SK-N-SH (cell line): ENCODE results near the gene PAPLN.

ENCODE experiments used
- CHD2 ChIP-seq: fragments of 150-350 bp; IDR thresholded peaks from 2 replicates; pipeline ENCODE4 v1.6.1; 2018; ENCODE audit warnings: low read length; ENCODE audit not compliant: partially characterized antibody
- EP300 ChIP-seq, 2 experiments: IDR thresholded peaks; 2 replicates each; pipeline versions ENCODE4 v1.4.0 to v1.6.1; 2012; ENCODE audit warnings: borderline replicate concordance in 1 of 2, low read depth in 1 of 2, low read length in 1 of 2
- EZH2phosphoT487 ChIP-seq: fragments of 200-600 bp; sonication (generic); IDR thresholded peaks from 2 replicates; pipeline ENCODE4 v1.6.1; 2017; ENCODE audit warnings: low read depth, mixed run types, mild to moderate bottlenecking, antibody characterized with exemption, moderate library complexity, borderline replicate concordance
- FOXJ3 ChIP-seq: sonication (generic); formaldehyde crosslinking; IDR thresholded peaks from 2 replicates; pipeline ENCODE4 v1.5.1; 2020; ENCODE audit warnings: mild to moderate bottlenecking, missing genetic modification reagents
- MXI1 ChIP-seq: IDR thresholded peaks from 2 replicates; pipeline ENCODE4 v1.6.1; 2012; ENCODE audit warnings: mild to moderate bottlenecking, low read depth, low read length, improper control_type of control experiment
- POLR2AphosphoS5 ChIP-seq: IDR thresholded peaks from 2 replicates; pipeline ENCODE4 v1.6.1; 2012; ENCODE audit warnings: low read depth, low read length
- RAD21 ChIP-seq: IDR thresholded peaks from 2 replicates; pipeline ENCODE4 v1.6.1; 2012; ENCODE audit warnings: mild to moderate bottlenecking, low read length
- RCOR1 ChIP-seq: fragments of 150-350 bp; IDR thresholded peaks from 2 replicates; pipeline ENCODE4 v1.6.1; 2017; ENCODE audit warnings: antibody characterized with exemption, low read length
- RFX5 ChIP-seq: IDR thresholded peaks from 2 replicates; pipeline ENCODE4 v1.6.1; 2012; ENCODE audit warnings: mild to moderate bottlenecking, improper control_type of control experiment, low read length
- TEAD4 ChIP-seq: IDR thresholded peaks from 2 replicates; pipeline ENCODE4 v1.4.0; 2012; ENCODE audit warnings: mild to moderate bottlenecking, borderline replicate concordance; ENCODE audit not compliant: insufficient read depth
- TF ChIP-seq, protein P1 (sequence below): fragments of 200-600 bp; sonication (generic); IDR thresholded peaks from 2 replicates; pipeline ENCODE4 v1.6.1; 2017; ENCODE audit warnings: antibody characterized with exemption, mild to moderate bottlenecking, moderate library complexity
- TF ChIP-seq, protein P2 (sequence below): IDR thresholded peaks from 2 replicates; pipeline ENCODE4 v1.4.0; 2012; ENCODE audit warnings: low read depth

DNA sequence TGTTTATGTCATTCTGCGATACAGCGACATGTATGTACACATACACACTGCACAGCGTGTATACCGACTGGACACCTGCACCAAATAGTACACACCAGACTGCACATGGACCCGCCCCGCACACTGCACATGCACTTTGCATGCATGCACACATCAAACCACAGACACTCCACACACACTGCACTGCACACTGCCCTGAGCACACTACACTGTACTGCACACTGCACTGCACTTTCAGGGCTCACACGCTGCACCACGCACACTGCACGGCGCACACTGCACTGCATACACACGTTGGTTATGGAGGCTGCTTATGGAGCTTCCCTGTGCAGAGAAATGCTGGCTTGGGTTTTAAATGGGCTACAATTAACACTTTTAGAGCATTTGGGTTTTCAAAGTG is 1.6 kb downstream of the PAPLN start:
- TF ChIP-seq, protein P1, sequence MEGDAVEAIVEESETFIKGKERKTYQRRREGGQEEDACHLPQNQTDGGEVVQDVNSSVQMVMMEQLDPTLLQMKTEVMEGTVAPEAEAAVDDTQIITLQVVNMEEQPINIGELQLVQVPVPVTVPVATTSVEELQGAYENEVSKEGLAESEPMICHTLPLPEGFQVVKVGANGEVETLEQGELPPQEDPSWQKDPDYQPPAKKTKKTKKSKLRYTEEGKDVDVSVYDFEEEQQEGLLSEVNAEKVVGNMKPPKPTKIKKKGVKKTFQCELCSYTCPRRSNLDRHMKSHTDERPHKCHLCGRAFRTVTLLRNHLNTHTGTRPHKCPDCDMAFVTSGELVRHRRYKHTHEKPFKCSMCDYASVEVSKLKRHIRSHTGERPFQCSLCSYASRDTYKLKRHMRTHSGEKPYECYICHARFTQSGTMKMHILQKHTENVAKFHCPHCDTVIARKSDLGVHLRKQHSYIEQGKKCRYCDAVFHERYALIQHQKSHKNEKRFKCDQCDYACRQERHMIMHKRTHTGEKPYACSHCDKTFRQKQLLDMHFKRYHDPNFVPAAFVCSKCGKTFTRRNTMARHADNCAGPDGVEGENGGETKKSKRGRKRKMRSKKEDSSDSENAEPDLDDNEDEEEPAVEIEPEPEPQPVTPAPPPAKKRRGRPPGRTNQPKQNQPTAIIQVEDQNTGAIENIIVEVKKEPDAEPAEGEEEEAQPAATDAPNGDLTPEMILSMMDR = no peak
- no peak for TF ChIP-seq FOXJ3
- TF ChIP-seq MXI1 = no peak
- TF ChIP-seq, protein P2, sequence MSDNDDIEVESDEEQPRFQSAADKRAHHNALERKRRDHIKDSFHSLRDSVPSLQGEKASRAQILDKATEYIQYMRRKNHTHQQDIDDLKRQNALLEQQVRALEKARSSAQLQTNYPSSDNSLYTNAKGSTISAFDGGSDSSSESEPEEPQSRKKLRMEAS = no peak
- no peak for TF ChIP-seq EP300 (IDR thresholded peaks at IDR 0.05; ENCODE audit: borderline replicate concordance in 1 of 2, low read depth in 1 of 2, low read length in 1 of 2)
- no peak for TF ChIP-seq EZH2phosphoT487
- no peak for TF ChIP-seq RFX5
- no peak for TF ChIP-seq RAD21
- TF ChIP-seq CHD2 = no peak
- TF ChIP-seq TEAD4 = no peak
- TF ChIP-seq POLR2AphosphoS5 = no peak
- no peak for TF ChIP-seq RCOR1
